Adrenal gland (tissue), 5 donors: Measurements from ENCODE around the gene DEGS2.

Experiments
- POLR2A ChIP-seq, 2 donors: fragments of 450-650 bp; IDR thresholded peaks; one replicate each; pipeline ENCODE4 v1.6.1; 2017; ENCODE audit warnings: antibody characterized with exemption in 2 of 2, mild to moderate bottlenecking in 2 of 2, moderate library complexity in 1 of 2
- TF ChIP-seq, protein P1 (sequence below), 6 experiments: fragments of 450-650 bp in 4 of 6; fragments of 200-600 bp in 2 of 6; sonication (generic) in 1 of 6; IDR thresholded peaks; 1 replicate in 5 of 6; 2 replicates in 1 of 6; pipeline versions ENCODE4 v1.5.1 to v1.8.0; 2016 to 2021; ENCODE audit warnings: antibody characterized with exemption in 6 of 6, mild to moderate bottlenecking in 2 of 6, moderate library complexity in 1 of 6
- donor health status: DM: no; HTN: no; CAD: no.

DNA sequence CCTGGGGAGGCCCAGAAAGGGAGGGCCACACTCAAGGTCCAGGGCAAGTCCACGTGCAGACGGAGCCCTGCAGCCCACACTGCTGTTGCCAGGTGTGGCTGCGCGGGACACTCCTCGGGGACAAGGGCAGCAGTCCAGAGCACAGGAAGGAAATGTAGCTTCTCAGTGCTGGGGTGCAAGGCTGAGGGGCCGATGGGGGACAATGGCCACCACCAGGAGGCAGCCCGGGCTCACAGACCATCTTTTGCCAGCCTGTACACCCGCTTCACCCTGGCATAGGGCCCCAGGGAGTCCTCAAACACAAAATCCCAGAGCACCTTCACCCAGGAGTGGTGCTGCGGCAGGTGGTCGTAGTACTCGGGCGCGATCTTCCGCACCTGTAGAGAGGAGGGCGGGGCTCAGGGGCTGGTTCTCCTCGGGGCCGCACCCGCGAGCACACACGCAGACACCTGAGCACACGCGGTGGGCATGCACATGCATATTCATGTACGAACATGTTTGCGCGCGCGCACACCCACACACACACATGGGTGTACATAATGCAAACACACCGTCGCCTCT lies 12.8 kb downstream of the DEGS2 start:
- TF ChIP-seq, protein P1, sequence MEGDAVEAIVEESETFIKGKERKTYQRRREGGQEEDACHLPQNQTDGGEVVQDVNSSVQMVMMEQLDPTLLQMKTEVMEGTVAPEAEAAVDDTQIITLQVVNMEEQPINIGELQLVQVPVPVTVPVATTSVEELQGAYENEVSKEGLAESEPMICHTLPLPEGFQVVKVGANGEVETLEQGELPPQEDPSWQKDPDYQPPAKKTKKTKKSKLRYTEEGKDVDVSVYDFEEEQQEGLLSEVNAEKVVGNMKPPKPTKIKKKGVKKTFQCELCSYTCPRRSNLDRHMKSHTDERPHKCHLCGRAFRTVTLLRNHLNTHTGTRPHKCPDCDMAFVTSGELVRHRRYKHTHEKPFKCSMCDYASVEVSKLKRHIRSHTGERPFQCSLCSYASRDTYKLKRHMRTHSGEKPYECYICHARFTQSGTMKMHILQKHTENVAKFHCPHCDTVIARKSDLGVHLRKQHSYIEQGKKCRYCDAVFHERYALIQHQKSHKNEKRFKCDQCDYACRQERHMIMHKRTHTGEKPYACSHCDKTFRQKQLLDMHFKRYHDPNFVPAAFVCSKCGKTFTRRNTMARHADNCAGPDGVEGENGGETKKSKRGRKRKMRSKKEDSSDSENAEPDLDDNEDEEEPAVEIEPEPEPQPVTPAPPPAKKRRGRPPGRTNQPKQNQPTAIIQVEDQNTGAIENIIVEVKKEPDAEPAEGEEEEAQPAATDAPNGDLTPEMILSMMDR (IDR thresholded peaks at IDR 0.05), result peak in 1 of 6 experiments; percentile 19
- no peak for TF ChIP-seq POLR2A (IDR thresholded peaks at IDR 0.05)
